ENCODE measurements around the gene KRT86. TPM values are rescaled to one million over a fixed set of nuclear protein-coding genes. Genes with fewer than 3 reads are reported as not detected.
A peak's percentile ranks its signal among the peaks of the same experiment; 100 is the strongest.

The KRT86 gene
- polyA plus RNA-seq, 2 of the 4 experiments (the other 2 are of a cell fraction) = 23.5 to 378 TPM

GRCh38 chr12:52334185-52334584, 59.7 kb downstream of the KRT86 start:
- no peak for FAIRE-seq

GRCh38 chr12:52335598-52336262, 61.3 kb downstream of the KRT86 start:
- WGBS (ENCODE audit: missing lambda C conversion rate) = 83% methylated on average over 4 of the region's 4 CpGs
- Histone ChIP-seq H3K4me1 (peaks cover 21% of the 10 kb centered on the region), H3K27ac (peak overlapping the region; percentile 35 to 65; a peak in 4 of 6 replicates), H3K4me3 (no peak overlapping the region), H3K4me2 (peak overlapping the region; percentile 8; the same call in 1 of the 3 replicates), H3K9me3 (no peaks in the 10 kb centered on the region; the same call in 2 of the 3 replicates)
- ATAC-seq (peak; percentile 20 to 26; a peak in 3 of 6 replicates), FAIRE-seq (no peak), DNase-seq (ENCODE audit: low read depth in 1 of 2, low spot score in 1 of 2) (peak in 1 of 2 experiments; percentile 50)
- TF ChIP-seq BCL3 (IDR thresholded peaks at IDR 0.05) (no peak), CHD2 (IDR thresholded peaks at IDR 0.05; ENCODE audit: low read length, partially characterized antibody) (no peak), NFE2L2 (conservative IDR thresholded peaks at IDR 0.05; ENCODE audit: low read length) (no peak), GATA3 (IDR thresholded peaks at IDR 0.05; ENCODE audit: borderline replicate concordance) (peak; percentile 38; the same call in 1 of the 2 replicates), CTCF (IDR thresholded peaks at IDR 0.05) (no peak), JUNB (IDR thresholded peaks at IDR 0.05) (no peak), EP300 (IDR thresholded peaks at IDR 0.05) (0 out of 5 replicates have a peak, but pooled peaks of 1 of the 2 experiments have one; percentile 26), ZFP36 (IDR thresholded peaks at IDR 0.05; ENCODE audit: borderline replicate concordance, partially characterized antibody) (no peak), FOSB (CRISPR knock-in tag; IDR thresholded peaks at IDR 0.05) (no peak), FOXS1 (CRISPR knock-in tag; IDR thresholded peaks at IDR 0.05) (no peak)
- ChIA-PET CTCF (interaction anchor here (1.5 to 3.0 kb wide), 5 partner anchors 9 to 544 kb away, joined by 3 to 27 read pairs (median 5); no protein-coding TSS in a partner anchor), POLR2A (interaction anchor here (1.2 kb wide), 1 partner anchor 57 kb away, joined by 3 read pairs; no protein-coding TSS in a partner anchor)

More at GRCh38 chr12:52334185-52334584, 59.7 kb downstream of the KRT86 start:
- no peak for ATAC-seq
- DNase-seq (ENCODE audit: low read depth in 1 of 2, low spot score in 1 of 2) = no peak
- no peak overlapping the region for H3K4me3 ChIP-seq
- WGBS (ENCODE audit: missing lambda C conversion rate) = 94% methylated on average over 3 of the region's 3 CpGs
- H3K9me3 ChIP-seq = no peaks in the 10 kb centered on the region; the same call in 2 of the 3 replicates
- H3K4me2 ChIP-seq = no peak overlapping the region
- ChIA-PET CTCF (interaction anchor here (1.0 to 8.6 kb wide), 10 partner anchors 12 to 545 kb away, joined by 3 to 58 read pairs (median 4); no protein-coding TSS in a partner anchor), POLR2A (no interaction called here)
- no peak overlapping the region for H3K27ac ChIP-seq
- no peak for TF ChIP-seq ZFP36 (IDR thresholded peaks at IDR 0.05; ENCODE audit: borderline replicate concordance, partially characterized antibody)
- TF ChIP-seq MAFK (IDR thresholded peaks at IDR 0.05; ENCODE audit: partially characterized antibody) = peak; percentile 91
- TF ChIP-seq HDAC2 (IDR thresholded peaks at IDR 0.05) = no peak
- peaks cover 21% of the 10 kb centered on the region for H3K4me1 ChIP-seq

GRCh38 chr12:52336641-52337040, 62.2 kb downstream of the KRT86 start:
- H3K4me2 ChIP-seq = no peak overlapping the region
- TF ChIP-seq KDM5A (IDR thresholded peaks at IDR 0.05) (no peak), EHMT2 (IDR thresholded peaks at IDR 0.05; ENCODE audit: low read depth) (no peak), ZC3H11A (IDR thresholded peaks at IDR 0.05) (no peak), NPAS2 (CRISPR knock-in tag; IDR thresholded peaks at IDR 0.05; ENCODE audit: borderline replicate concordance) (no peak), SREBF2 (IDR thresholded peaks at IDR 0.05) (no peak), MAFK (IDR thresholded peaks at IDR 0.05; ENCODE audit: partially characterized antibody) (no peak), GATA3 (IDR thresholded peaks at IDR 0.05; ENCODE audit: borderline replicate concordance) (no peak), CBX2 (IDR thresholded peaks at IDR 0.05; ENCODE audit: borderline replicate concordance, low read depth) (no peak), HOXA7 (CRISPR knock-in tag; IDR thresholded peaks at IDR 0.05) (no peak), FOXS1 (CRISPR knock-in tag; IDR thresholded peaks at IDR 0.05) (no peak), E2F6 (IDR thresholded peaks at IDR 0.05; ENCODE audit: borderline replicate concordance, low read depth) (no peak)
- no peak overlapping the region for H3K4me3 ChIP-seq
- FAIRE-seq = no peak
- H3K9me3 ChIP-seq = no peaks in the 10 kb centered on the region; the same call in 2 of the 3 replicates
- POLR2A ChIA-PET = no interaction called here
- DNase-seq (ENCODE audit: low read depth in 1 of 2, low spot score in 1 of 2) = no peak
- CTCF ChIA-PET = interaction anchor here (1.3 to 3.0 kb wide), 7 partner anchors 10 to 549 kb away, joined by 3 to 27 read pairs (median 4); no protein-coding TSS in a partner anchor
- H3K27ac ChIP-seq = peak overlapping the region; percentile 3 to 54; a peak in 4 of 6 replicates
- WGBS (ENCODE audit: missing lambda C conversion rate) = 83% methylated on average over 2 of the region's 2 CpGs
- H3K4me1 ChIP-seq = peaks cover 21% of the 10 kb centered on the region
- ATAC-seq = no peak
